Astrocyte of the cerebellum (primary cell): ENCODE data around the gene TRDN.

ENCODE experiments used
- DNase-seq: peaks from one replicate; pipeline ENCODE4 v3.0.0-alpha.2; 2011; ENCODE audit warnings: low read depth
- H3K4me3 ChIP-seq: 2 replicates; pipeline ENCODE4 v1.5.1; 2011; ENCODE audit warnings: mild to moderate bottlenecking, low read depth, low read length, moderate library complexity
- CTCF ChIP-seq: IDR thresholded peaks from 2 replicates; pipeline ENCODE4 v1.5.1; 2012; ENCODE audit warnings: low read length, low read depth, moderate library complexity, mild to moderate bottlenecking; ENCODE audit errors: missing control alignments
- in situ Hi-C: cut with HindIII; loops from 2 replicates; pipeline ENCODE4 v1.10.0; 2017; ENCODE audit warnings: low sequenced_read_pairs

The TRDN gene

GRCh38 chr6:123648723-123649122 is 12.0 kb upstream of the TRDN start:
- in situ Hi-C loops = no loop called here
- TF ChIP-seq CTCF = no peak

GRCh38 chr6:123648020-123648580 is 11.3 kb upstream of the TRDN start:
- no peak for DNase-seq
- in situ Hi-C loops = no loop called here
- no peak overlapping the region for H3K4me3 ChIP-seq
- TF ChIP-seq CTCF = no peak

More at GRCh38 chr6:123648723-123649122, 12.0 kb upstream of the TRDN start:
- no peak for DNase-seq
- no peak overlapping the region for H3K4me3 ChIP-seq

DNA sequence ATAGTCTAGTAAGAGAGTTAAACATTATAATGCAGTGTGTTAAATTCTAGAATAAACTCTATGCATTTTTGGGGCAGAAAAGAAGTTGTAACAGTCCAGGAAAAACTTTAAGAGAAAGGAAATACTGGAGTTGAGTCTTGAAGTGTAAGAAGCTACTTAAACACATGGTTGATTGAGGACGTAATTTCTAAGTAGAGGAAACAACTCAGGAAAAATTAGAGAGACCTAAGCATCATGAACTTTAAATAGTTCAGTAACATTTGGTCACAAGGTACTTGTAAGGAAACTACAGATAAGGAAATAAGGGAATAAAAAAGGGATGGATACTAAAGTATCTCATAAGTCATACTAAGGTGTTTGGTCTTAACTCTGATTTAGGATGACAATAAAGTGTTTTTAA is 4.7 kb upstream of the TRDN start:
- no peak for TF ChIP-seq CTCF
- H3K4me3 ChIP-seq = no peak overlapping the region
- in situ Hi-C loops = no loop called here
- DNase-seq = no peak

GRCh38 chr6:123640567-123641187 is 3.9 kb upstream of the TRDN start:
- TF ChIP-seq CTCF = no peak
- no peak for DNase-seq
- in situ Hi-C loops = no loop called here
- no peak overlapping the region for H3K4me3 ChIP-seq

- no peak for DNase-seq
- in situ Hi-C loops = no loop called here
- no peak overlapping the region for H3K4me3 ChIP-seq
- no peak for TF ChIP-seq CTCF
These were observed 2.1 kb upstream of the TRDN start for GRCh38 chr6:123638865-123639264.

- H3K4me3 ChIP-seq = no peak overlapping the region
- no peak for TF ChIP-seq CTCF
- DNase-seq = no peak
- in situ Hi-C loops = no loop called here
These were observed 468 bp downstream of the TRDN start for GRCh38 chr6:123636282-123636681.
